C4-2B (cell line): ENCODE measurements around the gene SLC6A11.

Source experiments
- ZFX ChIP-seq: fragments of 450-650 bp; IDR thresholded peaks from 2 replicates; pipeline ENCODE4 v1.6.1; 2017
- TF ChIP-seq, protein P1 (sequence below): fragments of 450-650 bp; conservative IDR thresholded peaks from 2 replicates; pipeline ENCODE4 v1.5.1; 2017; ENCODE audit warnings: mild to moderate bottlenecking

DNA sequence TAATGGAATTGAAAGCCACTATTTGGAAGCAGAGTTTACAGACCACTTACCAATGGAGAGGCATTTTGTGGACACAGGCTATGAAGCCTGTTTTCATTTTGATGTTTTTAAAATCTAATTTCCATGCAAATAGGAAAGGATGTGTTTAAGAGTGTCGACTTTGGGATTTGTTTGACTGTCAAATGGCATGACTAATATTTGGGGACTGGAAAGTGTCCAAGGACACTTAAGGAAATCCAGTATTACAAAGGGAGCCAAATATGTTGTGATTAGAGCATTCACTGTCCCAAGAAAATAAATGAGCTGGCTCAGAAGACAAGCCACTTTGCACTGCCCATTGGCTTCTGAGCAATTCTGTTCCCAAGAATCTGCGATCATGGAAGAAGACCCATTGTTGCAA lies 34.0 kb upstream of the SLC6A11 start:
- TF ChIP-seq, protein P1, sequence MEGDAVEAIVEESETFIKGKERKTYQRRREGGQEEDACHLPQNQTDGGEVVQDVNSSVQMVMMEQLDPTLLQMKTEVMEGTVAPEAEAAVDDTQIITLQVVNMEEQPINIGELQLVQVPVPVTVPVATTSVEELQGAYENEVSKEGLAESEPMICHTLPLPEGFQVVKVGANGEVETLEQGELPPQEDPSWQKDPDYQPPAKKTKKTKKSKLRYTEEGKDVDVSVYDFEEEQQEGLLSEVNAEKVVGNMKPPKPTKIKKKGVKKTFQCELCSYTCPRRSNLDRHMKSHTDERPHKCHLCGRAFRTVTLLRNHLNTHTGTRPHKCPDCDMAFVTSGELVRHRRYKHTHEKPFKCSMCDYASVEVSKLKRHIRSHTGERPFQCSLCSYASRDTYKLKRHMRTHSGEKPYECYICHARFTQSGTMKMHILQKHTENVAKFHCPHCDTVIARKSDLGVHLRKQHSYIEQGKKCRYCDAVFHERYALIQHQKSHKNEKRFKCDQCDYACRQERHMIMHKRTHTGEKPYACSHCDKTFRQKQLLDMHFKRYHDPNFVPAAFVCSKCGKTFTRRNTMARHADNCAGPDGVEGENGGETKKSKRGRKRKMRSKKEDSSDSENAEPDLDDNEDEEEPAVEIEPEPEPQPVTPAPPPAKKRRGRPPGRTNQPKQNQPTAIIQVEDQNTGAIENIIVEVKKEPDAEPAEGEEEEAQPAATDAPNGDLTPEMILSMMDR = no peak
- no peak for TF ChIP-seq ZFX
